HS-27A (cell line): Measurements from ENCODE around the gene OR2Y1.
"Not testable (repeated sequence)": the region's sequence is repeated elsewhere in the genome, so short reads cannot be mapped to it uniquely, and the experiment has no call there.

Source experiments
- DNase-seq: peaks from one replicate; pipeline ENCODE4 v3.0.0-alpha.2; 2012; ENCODE audit warnings: low read depth, missing footprints

The OR2Y1 gene

DNA sequence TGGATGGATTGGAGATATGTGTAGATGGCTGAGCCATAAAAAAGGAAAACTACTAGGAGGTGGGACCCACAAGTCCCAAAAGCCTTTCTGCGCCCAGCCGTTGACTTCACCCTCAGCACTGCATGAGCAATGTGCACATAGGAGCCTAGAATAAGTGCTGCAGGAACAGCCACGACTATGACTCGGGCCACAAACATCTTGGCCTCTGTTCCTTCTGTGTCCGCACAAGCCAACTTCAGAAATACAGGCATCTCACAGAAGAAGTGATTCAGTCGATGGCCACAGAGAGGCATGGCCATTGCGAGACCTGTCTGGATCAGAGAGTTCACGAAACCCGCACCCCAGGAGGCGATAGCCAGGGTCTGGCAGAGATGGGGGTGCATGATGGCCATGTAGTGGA, 587 bp downstream of the OR2Y1 start:
- no peak for DNase-seq

DNA sequence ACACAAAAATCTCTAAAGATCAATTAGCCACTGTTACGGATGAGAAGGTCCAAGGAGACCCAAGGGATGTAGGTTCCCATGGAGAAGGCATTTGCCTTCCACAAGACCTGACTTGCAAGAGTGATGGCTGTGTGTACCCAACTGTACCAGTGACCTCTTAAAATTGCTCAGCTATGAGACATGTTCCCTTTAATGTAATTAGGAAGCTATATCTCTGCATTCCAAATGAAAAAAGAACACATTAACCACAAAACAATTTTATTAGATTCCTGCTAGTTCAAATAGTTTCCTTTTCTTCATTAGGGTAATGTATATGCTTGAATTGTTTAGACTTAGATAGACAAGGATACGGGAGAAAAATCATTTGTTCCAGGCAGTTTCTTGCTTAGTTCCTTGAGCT, 3.3 kb downstream of the OR2Y1 start:
- no peak for DNase-seq

DNA sequence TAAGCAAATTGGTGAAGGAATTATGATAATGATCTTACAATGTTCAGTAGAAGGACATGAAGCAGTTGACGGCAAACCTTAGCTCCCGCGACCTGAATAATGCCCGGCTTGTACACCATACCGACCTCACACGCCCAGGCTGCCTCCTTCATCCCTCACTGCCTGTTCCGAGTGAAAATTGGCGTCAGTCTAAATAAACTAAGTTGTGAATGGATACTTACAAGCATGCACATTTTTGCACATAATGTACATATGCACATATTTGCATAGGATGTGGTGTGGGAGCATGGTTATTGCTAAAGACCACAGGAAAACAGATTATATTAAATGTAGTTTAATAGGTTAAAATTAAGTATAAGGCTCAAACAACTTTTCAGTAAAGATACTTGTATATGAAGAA, 14.9 kb downstream of the OR2Y1 start:
- DNase-seq, result no peak

DNA sequence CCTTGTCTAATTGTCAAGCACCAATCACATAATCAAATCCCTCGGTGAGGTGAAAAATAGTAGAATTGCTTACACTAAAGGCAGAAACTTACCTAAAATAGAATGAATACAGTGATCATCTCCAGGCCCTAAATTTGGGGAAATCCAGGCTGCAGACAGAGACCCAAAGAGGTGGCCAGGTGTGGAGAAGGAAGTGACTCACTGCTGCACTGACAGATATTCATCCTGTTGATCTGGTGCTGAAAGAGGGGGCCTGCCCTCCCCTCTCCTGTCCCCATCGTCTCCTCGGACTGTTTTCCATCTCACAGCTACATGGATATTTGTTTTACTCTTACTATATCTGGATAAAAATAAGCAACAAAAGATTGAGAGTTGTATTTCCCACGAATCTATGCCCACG, 15.9 kb downstream of the OR2Y1 start:
- DNase-seq, result no peak

DNA sequence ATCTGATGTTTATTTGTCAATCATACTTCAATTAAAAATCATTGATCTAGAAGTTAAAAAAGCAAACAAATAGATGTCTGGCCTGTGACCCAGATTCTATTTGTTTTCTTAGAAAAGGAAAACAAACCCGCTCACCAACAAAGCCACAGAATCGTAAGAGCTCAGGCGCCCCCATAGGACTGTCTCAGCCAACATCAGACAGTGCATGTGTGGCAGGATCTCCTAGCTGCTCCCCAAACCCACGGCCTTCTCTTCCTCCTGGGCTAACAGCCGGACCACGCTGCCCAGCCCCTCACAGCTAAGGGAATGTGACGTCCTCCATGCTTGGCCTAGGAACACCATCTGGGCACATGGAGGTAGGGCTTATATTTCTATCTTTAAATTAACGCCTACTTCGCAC, 19.4 kb downstream of the OR2Y1 start:
- no peak for DNase-seq

DNA sequence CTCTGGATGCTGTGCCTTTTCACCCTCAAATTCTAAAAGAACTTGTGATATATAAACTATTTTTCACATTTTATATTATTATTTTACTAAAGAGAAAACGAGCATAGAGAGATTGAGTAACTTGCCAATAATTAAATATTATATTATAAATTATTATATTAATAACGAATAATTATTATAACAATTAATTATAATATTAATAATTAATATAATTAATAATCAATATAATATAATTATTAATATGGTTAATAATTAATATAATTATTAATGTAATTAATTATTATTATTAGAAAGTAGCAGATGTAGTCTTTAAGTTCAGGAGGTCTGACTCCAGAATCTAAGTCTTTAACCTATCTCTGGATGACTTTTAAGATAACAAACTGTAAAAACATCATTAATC, 20.1 kb downstream of the OR2Y1 start:
- DNase-seq, result no peak

DNA sequence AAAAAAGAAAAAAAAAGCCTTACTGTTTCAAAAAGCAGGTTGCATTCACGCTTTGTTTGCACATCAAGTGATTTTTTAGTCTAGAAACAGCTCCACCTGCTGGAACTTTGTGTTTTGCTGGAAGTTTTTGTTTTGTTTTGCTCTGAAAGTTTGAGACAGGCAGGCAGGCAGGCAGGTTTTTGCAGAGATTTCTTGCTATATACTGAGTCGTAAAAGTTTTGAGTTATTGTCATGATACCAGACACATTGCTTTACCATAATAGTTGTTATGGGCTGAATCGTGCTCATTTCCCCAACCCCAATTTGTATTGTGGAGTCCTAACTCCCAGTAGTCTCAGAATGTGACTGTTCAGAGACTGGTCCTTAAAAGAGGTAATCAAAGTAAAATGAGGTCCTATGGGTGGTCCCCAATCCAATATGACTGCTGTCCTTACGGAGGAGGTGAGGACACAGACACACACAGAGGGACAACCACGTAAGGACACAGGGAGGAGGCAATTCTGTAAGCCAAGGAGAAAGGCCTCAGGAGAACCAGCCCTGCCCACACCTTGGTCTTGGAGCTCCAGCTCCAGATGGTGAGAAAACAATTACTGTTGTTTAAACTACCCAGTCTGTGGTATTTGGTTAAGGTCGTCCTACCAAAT, 20.9 kb downstream of the OR2Y1 start:
- no peak for DNase-seq

DNA sequence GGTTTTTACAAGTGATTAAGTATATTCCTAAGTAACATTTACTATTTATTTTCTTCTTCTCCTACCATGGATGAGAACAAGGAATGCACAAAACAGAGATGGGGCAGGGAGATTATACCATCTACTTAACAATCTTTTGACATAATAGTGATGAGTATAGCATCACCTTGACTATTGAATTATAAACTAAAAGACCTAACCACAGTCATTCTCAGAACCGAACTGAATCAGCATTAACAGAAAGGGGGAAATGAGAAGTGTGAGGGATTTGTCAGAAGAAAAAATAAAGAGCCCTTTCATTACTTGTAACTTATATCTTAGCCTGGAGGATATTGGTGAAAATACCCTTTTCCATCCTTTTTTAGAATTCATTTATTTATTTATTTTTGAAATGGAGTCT, 21.9 kb downstream of the OR2Y1 start:
- DNase-seq, result no peak

DNA sequence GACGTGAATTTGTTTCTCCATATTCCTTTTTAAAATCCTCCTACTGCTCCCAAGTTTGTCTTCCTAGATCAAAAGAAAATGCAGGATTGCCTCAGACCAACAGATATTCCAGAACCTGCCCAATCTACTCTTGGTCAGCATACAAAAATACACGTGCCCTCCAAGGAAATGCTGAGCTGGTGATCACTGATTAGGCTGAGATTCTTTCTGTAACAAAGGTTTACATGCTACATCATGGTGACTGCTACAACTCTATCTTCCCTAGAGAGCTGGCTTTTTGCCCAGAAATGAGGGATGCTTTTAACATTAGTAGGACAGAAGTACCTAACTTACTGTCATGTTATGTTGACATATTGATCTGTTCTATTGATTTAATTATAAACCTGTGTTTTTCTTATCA, 35.5 kb downstream of the OR2Y1 start:
- DNase-seq, result no peak

DNA sequence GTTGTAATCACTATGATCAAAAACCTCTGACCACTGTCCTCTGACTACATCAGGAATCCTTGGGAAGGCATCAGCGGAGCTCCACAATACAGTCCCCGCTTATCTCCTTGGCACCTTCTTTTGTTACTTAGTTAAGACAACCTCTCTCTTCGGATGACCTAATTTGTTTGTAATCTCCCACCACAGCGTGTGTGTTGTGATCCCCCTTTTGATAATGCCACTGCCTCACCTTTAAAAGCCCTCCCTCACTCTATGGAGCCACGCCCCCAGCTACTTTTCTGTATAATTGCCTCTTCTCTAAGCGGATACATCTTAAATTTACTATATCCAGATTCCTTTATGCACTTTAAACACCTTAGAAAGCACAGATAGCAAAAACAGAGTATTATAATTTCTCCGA, 35.9 kb downstream of the OR2Y1 start:
- no peak for DNase-seq

DNA sequence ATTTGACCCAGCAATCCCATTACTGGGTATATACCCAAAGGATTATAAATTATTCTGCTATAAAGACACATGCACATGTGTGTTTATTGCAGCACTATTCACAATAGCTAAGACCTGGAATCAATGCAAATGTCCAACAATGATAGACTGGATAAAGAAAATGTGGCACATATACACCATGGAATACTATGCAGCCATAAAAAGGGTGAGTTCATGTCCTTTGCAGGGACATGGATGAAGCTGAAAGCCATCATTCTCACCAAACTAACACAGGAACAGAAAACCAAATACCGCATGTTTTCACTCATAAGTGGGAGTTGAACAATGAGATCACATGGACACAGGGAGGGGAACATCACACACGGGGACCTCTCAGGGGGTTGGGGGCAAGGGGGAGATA, 36.5 kb downstream of the OR2Y1 start:
- not testable (repeated sequence) for DNase-seq

DNA sequence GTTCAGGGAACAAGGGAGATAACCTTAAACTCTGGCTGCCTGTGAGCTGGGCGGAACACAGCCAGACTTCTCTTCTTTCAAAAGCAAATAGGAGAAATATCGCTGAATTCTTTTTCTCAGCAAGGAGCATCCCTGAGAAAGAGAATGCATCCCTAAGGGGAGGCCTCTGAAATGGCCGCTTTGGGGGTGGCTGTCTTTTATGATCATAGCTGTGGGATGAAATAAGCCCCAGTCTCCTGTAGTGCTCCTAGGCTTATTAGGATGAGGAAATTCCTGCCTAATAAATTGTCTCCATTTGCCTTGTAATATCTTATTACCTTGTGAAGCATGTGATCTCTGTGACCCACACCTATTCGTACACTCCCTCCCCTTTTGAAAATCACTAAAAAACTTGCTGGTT, 39.4 kb downstream of the OR2Y1 start:
- not testable (repeated sequence) for DNase-seq

DNA sequence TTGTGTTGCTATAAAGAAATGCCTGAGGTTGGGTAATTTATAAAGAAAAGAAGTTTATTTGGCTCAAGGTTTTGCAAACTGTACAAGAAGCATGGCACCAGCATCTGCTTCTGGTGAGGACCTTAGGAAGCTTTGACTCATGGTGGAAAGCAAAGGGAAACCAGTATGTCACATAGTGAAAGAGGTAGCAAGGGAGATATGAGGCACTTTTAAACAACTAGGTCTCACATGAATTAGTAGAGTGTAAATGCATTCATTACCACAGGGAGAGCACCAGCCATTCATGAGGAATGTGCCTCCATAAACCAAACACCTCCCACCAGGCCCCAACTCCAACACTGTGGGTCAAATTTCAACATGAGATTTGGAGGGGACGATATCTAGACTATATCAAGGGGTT, 40.8 kb downstream of the OR2Y1 start:
- no peak for DNase-seq

DNA sequence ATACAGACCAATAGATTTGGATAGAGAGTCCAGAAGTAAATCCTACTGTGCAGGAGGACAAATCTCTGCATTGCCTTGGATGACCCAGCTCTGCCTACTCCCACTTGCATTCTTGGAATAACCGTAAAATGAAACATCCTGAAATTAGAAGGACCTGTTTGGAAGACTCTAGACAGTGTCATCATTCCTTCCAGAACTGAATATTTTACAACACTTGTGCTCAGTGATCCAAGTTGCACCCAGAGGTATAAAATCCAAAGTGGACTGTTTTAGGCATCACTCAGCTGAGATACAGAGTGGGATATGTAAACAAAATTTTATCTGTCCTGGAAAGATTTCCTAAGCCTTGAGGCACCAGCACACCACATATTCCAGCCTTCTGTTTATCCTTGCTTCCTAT, 43.7 kb downstream of the OR2Y1 start:
- no peak for DNase-seq

DNA sequence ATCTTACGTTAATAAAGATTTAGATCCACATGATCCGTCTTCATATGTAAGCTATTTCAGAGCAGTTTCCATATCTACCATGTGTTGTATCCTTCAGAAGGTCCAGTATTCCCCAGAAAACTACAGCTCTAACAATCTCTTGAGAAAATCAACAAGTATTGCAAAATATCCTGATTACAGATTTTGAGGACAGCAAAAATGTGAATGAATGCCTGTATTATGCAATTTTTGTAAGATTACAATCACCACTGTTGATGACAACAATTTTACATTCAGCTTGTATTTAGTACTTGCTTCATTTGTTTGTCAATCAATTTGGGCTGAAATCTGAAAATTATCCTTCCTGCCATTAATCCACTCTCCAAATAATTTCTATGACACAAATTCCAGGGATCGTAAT, 47.4 kb downstream of the OR2Y1 start:
- DNase-seq, result no peak

DNA sequence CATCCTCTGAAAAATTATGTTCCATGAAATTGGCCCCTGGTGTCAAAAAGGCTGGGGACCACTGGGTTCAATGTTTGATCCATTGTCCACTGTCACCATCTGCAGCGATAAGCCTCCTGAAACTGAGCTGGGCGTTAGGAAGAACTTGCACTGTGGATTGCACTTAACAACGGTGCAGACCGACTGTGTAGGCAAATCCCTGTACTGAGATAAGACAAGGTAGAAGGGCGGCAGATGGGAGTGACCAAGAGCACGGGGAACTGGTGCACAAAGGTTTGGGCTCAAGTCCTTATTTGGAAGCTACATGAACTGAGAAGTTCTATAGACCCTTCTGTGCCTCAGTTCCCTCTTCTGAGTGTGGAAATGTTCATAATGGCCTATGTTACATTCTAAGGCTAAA, 48.8 kb downstream of the OR2Y1 start:
- no peak for DNase-seq

DNA sequence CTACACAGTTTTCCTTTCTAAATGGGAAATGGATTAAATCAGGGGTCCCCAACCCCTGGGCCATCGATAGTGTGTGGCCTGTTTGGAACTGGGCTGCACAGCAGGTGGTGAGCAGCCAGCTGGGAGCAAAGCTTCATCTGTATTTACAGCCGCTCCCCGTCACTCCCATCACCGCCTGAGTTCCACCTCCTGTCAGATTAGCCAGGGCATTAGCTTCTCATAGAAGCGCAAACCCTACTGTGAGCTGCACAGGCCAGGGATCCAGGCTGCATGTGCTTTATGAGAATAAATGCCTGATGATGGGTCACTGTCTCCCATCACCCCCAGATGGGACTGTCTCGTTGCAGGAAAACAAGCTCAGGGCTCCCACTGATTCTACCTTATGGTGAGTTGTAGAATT, 49.3 kb downstream of the OR2Y1 start:
- DNase-seq, result no peak

DNA sequence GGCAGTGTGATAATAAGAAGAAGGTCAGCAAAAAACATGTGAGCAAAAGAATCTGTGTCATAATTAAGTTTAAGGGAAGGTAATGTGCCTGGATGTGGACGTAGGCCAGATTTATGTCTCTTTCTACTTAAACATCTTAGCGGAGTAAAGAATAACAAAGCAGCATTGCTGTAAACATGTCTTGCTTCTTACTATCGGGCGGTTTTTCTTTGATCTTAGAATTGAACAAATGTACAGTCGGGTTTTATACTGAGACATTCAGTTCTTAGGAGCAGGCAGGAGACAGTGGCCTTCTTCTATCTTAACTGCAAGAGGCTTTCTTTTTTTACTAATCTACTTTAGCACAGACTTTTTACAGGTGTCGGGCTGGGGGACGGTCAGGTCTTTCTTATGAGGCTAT, 50.1 kb downstream of the OR2Y1 start:
- DNase-seq, result no peak
